NCI-H460 (cell line): Measurements from ENCODE around the gene ANKRD13A. TPM values are rescaled to one million over a fixed set of nuclear protein-coding genes. Genes with fewer than 3 reads are reported as not detected.
"Not testable (repeated sequence)": the region's sequence is repeated elsewhere in the genome, so short reads cannot be mapped to it uniquely, and the experiment has no call there.

Source experiments
- DNase-seq: peaks from one replicate; pipeline ENCODE4 v3.0.0-alpha.2; 2016; ENCODE audit warnings: low read depth; ENCODE audit errors: extremely low read depth
- total RNA-seq: library from RNA; depleted of rRNA; stranded (reverse); fragments of >200 nt; shearing (Covaris generic); gene quantifications from 2 replicates; pipeline ENCODE4 v1.2.3, GENCODE V29; 2014

The ANKRD13A gene
- total RNA-seq, 1 experiment from 2014 or later = 14.6 TPM

- no peak for DNase-seq
Observed at GRCh38 chr12:110046451-110047187, 47.4 kb downstream of the ANKRD13A start.

DNA sequence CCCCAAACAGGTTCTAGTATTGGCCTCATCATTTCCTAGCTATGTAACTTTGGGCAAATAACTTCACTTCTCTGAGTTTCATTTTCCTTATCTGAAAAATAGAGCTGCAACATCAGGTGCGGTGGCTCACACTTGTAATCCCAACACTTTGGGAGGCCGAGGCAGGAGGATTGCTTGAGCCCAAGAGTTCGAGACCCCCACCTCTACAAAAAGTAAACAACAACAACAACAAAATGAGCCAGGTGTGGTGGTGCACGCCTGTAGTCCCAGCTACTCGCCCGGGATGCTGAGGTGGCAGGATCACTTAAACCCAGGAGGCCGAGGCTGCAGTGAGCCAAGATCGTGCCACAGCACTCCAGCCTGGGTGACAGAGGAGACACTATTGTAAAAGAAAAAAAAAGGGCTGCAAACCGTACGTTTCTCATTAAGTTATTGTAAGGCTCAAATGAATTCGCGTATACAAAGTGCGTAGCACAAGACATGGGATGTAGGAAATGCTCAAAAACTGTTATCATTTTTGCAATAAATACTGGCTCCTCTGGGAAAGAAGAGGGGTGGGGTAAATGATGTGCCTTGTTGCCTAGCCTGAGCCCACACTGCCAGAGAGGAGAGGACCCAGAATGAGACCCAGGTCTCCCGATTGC lies 48.2 kb downstream of the ANKRD13A start:
- no peak for DNase-seq

DNA sequence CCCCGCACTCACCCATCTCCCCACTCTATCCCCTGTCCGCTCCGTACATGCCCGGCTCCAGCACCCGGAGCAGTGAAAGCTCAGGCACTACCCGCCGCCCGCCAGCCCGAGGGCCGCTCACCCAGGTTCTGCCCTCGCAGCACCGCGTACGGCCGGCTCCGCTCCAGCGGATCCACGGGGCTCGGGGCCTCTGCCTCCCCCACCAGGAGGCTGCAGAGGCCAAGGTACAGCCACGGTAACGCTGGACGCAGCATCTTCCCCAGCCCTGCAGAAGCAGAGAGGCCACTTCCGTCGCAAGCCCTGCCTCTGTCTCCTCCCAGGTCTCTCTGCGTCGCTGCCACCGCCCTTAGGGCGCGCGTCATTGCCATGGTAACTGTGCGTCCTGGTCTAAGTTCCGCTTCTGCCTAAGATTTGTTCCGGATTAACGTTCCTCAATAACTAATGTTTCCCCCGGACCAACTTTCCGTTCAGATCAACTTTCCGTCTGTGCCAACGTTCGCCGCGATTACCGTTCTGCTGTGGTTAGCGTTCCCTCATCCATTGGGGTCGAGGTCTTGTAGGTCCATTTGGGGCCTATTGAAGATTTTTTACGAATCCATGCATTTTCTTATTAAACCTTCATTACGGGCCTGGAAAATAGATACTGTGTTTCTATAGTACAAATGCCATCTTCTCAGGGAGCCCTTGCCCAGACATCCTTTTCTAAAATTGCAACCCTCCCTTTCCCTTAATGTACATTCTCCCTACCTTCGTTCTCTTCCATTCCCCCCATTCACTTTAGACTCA lies 49.2 kb downstream of the ANKRD13A start, which contains the start of gene C12orf76:
Gene C12orf76 (minus strand): TSS at position 281 of the 786 bp plus-strand sequence. CDS start 27 bp downstream, at position 254.
- DNase-seq = peak; percentile 95

- not testable (repeated sequence) for DNase-seq
Observed at GRCh38 chr12:110049034-110049433, 49.8 kb downstream of the ANKRD13A start.

DNA sequence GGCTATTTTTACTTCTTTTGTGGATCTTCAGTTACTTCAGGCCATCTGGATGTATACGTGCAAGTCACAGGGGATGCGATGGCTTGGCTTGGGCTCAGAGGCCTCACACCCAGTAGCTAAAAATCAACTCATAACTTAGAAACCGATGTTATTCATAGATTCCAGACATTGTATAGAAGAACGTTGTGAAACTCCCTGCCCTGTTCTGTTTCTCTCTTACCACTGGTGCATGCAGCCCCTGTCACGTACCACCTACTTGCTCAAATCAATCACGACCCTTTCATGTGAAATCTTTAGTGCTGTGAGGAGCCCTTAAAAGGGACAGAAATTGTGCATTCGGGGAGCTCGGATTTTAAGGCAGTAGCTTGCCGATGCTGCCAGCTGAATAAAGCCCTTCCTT lies 50.4 kb downstream of the ANKRD13A start:
- DNase-seq = not testable (repeated sequence)

DNA sequence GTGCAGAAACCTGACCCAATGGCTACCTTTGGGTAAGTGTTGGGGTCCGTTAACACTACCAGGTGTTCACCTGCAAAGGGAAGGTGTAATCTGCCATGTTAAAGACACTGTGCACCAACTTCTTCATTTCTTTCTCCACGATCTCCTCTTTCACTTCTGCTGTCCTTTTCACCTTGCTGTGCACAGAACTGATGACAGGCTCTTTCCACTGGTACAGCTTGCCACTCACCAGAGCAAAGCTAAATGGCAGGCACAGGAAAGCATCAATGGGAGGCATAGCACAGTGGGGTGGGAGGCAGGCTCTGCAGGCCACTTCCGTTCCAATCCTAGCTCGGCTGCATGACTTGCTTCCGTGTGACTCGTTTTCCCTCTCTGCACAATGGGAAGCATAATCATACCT lies 51.7 kb downstream of the ANKRD13A start:
- DNase-seq = no peak

- not testable (repeated sequence) for DNase-seq
Observed at GRCh38 chr12:110055375-110056352, 56.4 kb downstream of the ANKRD13A start.

GRCh38 chr12:110056643-110057042 lies 57.4 kb downstream of the ANKRD13A start:
- DNase-seq = not testable (repeated sequence)

DNA sequence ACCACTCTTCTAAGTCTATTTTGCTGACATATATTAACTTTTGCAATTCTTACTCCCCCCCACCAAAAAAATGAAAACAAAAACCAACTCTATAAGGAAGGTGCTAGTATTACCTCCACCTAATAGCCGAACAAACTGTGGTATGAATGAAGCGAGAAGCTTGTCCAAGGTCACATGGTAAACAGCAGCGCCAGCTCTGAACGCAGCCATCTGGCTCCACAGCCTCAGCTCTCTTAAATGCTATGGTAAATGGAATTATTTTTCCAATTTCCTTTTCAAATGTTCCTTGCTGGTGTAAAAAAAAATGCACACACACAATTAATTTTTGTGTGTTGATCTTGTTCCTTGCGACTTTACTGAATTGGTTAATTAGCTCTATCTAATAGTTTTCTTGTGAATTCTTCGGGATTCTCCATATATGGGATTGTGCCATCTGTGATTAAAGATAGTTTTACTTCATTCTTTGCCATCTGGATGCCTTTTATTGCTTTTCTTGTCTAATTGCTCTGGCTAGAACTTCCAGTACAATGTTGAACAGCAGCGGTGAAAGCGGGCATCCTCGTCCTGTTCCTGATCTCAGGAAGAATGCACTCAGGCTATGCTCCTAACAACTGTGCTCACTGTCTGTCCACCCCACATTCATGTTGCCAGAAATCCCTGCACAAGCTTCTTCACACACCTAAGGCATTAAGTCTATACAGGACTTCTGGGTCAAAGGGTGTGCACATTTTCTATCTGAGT lies 59.8 kb downstream of the ANKRD13A start:
- DNase-seq = no peak

GRCh38 chr12:110059651-110060000 lies 60.4 kb downstream of the ANKRD13A start:
- no peak for DNase-seq

DNA sequence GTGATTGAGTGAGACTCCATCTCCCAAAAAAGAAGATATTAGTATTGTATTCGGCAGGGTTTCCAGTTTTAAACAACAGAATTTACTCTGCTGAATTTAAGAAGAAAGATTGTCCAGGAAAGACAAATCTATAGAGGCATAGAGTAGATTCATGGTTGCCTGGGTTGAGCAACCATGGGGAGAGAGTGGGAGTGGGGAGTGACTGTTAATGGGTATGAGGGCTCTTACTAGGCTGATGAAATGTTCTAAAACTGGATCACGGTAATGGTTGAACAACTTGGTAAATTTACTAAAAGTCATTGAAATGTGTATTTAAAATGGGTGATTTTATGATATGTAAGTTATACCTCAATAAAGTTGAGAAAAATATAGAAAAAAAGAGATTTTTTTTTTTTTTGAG lies 63.0 kb downstream of the ANKRD13A start:
- DNase-seq = no peak

DNA sequence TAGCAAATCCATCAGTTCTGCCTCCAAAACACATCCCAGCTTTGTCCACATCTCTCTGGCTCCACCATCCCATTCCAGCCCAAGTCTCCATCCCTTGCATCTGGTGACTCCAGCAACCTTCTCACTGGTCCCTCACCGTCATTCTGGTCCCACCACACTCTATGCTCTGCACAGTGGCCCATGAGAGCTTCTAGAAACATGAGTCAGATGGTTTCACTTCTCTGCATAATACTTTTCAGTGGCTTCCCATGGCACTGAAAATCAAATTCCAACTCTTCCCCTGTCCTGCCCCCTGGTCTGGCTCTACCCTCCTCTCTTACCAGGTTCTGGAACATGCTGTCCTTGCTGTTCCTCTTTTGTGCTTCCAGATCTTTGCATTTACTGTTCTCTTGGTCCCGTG lies 66.3 kb downstream of the ANKRD13A start:
- no peak for DNase-seq

- no peak for DNase-seq
Observed at GRCh38 chr12:110067531-110067930, 68.3 kb downstream of the ANKRD13A start.

DNA sequence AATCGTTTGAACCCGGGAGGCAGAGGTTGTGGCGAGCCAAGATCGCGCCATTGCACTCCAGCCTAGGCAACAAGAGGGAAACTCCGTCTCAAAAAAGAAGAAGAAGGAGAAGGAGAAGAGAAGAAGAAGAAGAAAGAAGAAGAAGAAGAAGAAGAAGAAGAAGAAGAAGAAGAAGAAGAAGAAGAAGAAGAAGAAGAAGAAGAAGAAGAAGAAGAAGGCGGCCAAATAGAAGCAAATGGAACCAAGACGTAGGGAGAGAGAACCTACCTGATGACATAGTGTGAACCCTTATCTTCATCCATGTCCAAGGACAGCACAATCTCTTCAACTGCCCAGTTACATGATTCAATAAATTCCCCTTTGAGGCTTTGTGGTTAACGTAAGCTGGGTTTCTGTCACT lies 68.9 kb downstream of the ANKRD13A start:
- DNase-seq = not testable (repeated sequence)

DNA sequence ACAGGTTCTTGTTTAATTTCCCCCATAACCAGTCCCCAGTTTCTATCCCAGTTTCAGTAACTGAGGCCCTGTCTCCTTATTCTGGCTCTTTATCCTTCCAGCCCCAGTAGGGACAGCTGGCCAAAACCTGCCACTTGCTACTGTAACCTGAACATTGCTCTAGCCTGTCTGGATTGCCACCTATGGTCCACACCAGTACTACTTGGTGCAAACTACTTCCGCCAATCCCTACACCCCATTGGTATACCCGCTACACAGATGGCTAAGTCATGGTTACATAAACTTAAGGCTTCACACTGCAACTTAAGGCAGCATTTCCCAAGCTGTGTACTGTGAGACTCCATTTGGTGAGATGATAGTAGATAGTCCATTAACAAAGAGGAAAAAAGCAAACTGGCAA lies 69.4 kb downstream of the ANKRD13A start:
- DNase-seq = no peak

GRCh38 chr12:110071504-110071903 lies 72.3 kb downstream of the ANKRD13A start:
- DNase-seq = no peak

GRCh38 chr12:110071967-110072366 lies 72.7 kb downstream of the ANKRD13A start:
- DNase-seq = no peak

GRCh38 chr12:110072636-110073035 lies 73.4 kb downstream of the ANKRD13A start:
- DNase-seq = not testable (repeated sequence)

DNA sequence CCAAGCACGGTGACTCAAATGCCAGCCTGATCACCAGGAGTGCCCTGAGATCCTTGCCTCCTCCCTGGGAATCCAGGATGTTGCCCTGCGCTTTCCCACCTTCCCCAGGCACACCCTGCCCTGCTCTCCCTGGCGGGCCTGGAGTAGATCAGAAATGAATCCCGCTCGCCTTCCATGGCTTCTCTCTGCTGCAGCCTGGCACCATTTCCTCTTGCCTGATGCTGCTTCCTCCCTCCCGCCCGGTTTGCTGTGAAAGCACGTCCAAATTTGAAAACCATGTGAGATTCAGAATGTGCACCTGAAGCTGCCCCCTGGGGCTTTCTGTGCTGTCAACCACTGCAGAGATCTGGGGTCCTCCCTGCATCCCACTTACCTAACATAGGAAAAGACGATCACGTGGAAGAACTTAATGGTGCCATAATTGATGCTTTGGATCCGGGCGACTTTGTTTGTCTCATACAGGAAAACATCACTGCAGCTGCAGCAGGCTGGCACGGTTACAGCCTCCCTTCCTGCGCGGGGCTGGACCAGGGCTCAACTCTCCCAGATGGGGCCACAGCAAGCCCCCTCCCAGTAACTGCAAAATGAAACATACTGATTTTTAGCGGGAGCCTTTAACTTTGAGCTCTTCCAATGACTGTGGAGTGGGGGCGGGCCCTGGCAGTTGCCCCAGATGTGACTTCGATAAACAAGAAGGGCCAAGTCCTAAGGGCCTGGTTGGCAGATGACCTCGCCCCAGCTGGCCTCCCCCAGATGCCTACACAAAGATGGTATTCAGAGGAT lies 74.0 kb downstream of the ANKRD13A start:
- DNase-seq = no peak
